Lung (tissue), 12 donors: ENCODE measurements around the gene CFAP53. TPM values are rescaled to one million over a fixed set of nuclear protein-coding genes. Genes with fewer than 3 reads are reported as not detected.

Experiments
- ATAC-seq: fragments of 200-7000 bp; cut with Tn5 transposase; one replicate; pipeline ENCODE4 v1.9.1; 2020; ENCODE audit warnings: moderate number of reproducible peaks; ENCODE audit not compliant: insufficient read depth, low FRiP score
- DNase-seq, 3 donors: peaks; one replicate each; pipeline ENCODE4 v3.0.0-alpha.2; 2013 to 2017
- H3K27ac ChIP-seq, 2 donors: one replicate each; pipeline ENCODE4 v1.5.1; 2013; ENCODE audit warnings: mild to moderate bottlenecking in 2 of 2, moderate library complexity in 2 of 2, control low read depth in 1 of 2, inconsistent platforms in 1 of 2, low read depth in 1 of 2, low read length in 1 of 2
- H3K27me3 ChIP-seq, 3 donors: one replicate each; pipeline ENCODE4 v1.5.1; 2013; ENCODE audit warnings: low read length in 2 of 3; ENCODE audit not compliant: control insufficient read depth in 3 of 3, insufficient read depth in 3 of 3
- H3K36me3 ChIP-seq, 4 donors: one replicate each; pipeline ENCODE4 v1.5.1; 2013; ENCODE audit warnings: low read length in 4 of 4, mild to moderate bottlenecking in 1 of 4, moderate library complexity in 1 of 4; ENCODE audit not compliant: control insufficient read depth in 4 of 4, insufficient read depth in 4 of 4
- H3K4me1 ChIP-seq, 5 donors: one replicate each; pipeline ENCODE4 v1.5.1; 2013; ENCODE audit warnings: low read length in 5 of 5, mild to moderate bottlenecking in 2 of 5, moderate library complexity in 1 of 5; ENCODE audit not compliant: control insufficient read depth in 5 of 5, insufficient read depth in 5 of 5
- H3K4me3 ChIP-seq: one replicate; pipeline ENCODE4 v1.5.1; 2013; ENCODE audit warnings: mild to moderate bottlenecking, control low read depth, moderate library complexity
- H3K9ac ChIP-seq, 2 donors: one replicate each; pipeline ENCODE4 v1.5.1; 2013; ENCODE audit warnings: low read length in 2 of 2, control low read depth in 1 of 2; ENCODE audit not compliant: insufficient read depth in 1 of 2
- H3K9me3 ChIP-seq, 4 donors: one replicate each; pipeline ENCODE4 v1.5.1; 2013; ENCODE audit warnings: low read length in 3 of 4, mild to moderate bottlenecking in 1 of 4, moderate library complexity in 1 of 4; ENCODE audit not compliant: control insufficient read depth in 4 of 4, insufficient read depth in 3 of 4
- WGBS, 2 donors: extraction: QIAGEN DNeasy Blood & Tissue Kit; methylation state at CpG; one replicate each; pipeline ENCODE4 v1.1.7; 2013; 5-methylcytosine and 5-hydroxymethylcytosine counted together
- polyA plus RNA-seq, 2 donors: library from polyadenylated mRNA; stranded (reverse); fragments of 200-250 nt; gene quantifications; one replicate each; pipeline ENCODE4 v1.2.1, GENCODE V29; 2013
- total RNA-seq, 2 donors: library from RNA; depleted of rRNA in 1 of 2; stranded (reverse); fragments of >200 nt in 1 of 2; gene quantifications; one replicate each; pipeline ENCODE4 v1.2.1, GENCODE V29; 2014 to 2021
- TF ChIP-seq, protein P1 (sequence below): IDR thresholded peaks from 2 replicates; pipeline ENCODE4 v1.5.1; 2012; ENCODE audit warnings: mild to moderate bottlenecking; ENCODE audit errors: control extremely low read depth, extremely low read depth
- donor health status: control.
- donor health status: control.
- donor health status: Bipolar disorder and iron deficiency.
- donor health status: healthy.
- donor health status: DM: yes; HTN: yes; CAD: no.

The CFAP53 gene
- total and polyA plus RNA-seq, 4 donors: 5.0 to 7.1 (median 5.5) TPM

DNA sequence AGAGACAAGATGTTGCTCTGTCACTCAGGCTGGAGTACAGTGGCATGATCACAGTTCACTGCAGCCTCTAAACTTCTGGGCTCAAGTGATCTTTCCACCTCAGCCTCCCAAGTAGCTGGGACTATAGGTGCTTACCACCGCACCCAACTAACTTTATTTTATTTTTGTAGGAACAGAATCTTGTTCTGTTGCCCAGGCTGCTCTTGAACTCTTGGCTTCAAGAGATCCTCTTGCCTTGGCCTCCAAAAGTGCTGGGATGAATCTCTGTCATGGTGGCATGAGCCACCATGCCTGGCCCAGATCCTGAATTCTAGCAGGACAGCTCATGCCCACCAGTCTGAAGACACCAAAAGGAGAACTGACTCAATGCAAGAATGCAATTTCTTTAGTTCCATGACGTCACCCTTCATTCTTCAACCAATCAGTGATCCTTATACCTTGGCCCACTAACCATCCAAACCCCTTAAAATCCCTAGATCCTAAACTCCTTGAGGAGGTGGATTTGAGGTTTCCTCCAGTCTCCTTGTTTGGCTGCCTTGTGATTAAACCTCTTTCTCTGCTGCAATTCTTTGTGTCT is 46.8 kb upstream of the CFAP53 start:
- no peak for ATAC-seq
- no peak overlapping the region for H3K27ac ChIP-seq
- 85 to 87% methylated on average over 2 of the region's 2 CpGs for WGBS, 2 donors

GRCh38 chr18:50312296-50313030 is 46.2 kb upstream of the CFAP53 start:
- ATAC-seq (no peak), DNase-seq (no peak)
- H3K9me3 ChIP-seq: no peaks in the 10 kb centered on the region
- peaks cover 0 to 4% (median 0%) of the 10 kb centered on the region in 3 donors for H3K27me3 ChIP-seq
- no peaks in the 10 kb centered on the region for H3K36me3 ChIP-seq
- no peak overlapping the region for H3K27ac ChIP-seq
- TF ChIP-seq, protein P1, sequence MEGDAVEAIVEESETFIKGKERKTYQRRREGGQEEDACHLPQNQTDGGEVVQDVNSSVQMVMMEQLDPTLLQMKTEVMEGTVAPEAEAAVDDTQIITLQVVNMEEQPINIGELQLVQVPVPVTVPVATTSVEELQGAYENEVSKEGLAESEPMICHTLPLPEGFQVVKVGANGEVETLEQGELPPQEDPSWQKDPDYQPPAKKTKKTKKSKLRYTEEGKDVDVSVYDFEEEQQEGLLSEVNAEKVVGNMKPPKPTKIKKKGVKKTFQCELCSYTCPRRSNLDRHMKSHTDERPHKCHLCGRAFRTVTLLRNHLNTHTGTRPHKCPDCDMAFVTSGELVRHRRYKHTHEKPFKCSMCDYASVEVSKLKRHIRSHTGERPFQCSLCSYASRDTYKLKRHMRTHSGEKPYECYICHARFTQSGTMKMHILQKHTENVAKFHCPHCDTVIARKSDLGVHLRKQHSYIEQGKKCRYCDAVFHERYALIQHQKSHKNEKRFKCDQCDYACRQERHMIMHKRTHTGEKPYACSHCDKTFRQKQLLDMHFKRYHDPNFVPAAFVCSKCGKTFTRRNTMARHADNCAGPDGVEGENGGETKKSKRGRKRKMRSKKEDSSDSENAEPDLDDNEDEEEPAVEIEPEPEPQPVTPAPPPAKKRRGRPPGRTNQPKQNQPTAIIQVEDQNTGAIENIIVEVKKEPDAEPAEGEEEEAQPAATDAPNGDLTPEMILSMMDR: no peak
- no peak overlapping the region for H3K4me3 ChIP-seq
- WGBS, 2 donors: 82 to 86% methylated on average over 7 of the region's 7 CpGs
- H3K4me1 ChIP-seq: peaks cover 0 to 3% (median 0%) of the 10 kb centered on the region in 5 donors
- H3K9ac ChIP-seq: no peak overlapping the region

More for the DNA sequence above, 46.8 kb upstream of the CFAP53 start:
- H3K4me1 ChIP-seq: peaks cover 0 to 1% (median 0%) of the 10 kb centered on the region in 5 donors
- H3K9ac ChIP-seq: no peak overlapping the region
- TF ChIP-seq, protein P1: no peak
- no peaks in the 10 kb centered on the region for H3K9me3 ChIP-seq
- H3K27me3 ChIP-seq: peaks cover 0 to 4% (median 0%) of the 10 kb centered on the region in 3 donors
- DNase-seq: no peak
- no peaks in the 10 kb centered on the region for H3K36me3 ChIP-seq
- no peak overlapping the region for H3K4me3 ChIP-seq

GRCh38 chr18:50311650-50312049 is 45.4 kb upstream of the CFAP53 start:
- no peak overlapping the region for H3K27ac ChIP-seq
- no peak for ATAC-seq

More at GRCh38 chr18:50311650-50312049, 45.4 kb upstream of the CFAP53 start:
- Histone ChIP-seq H3K36me3 (no peaks in the 10 kb centered on the region), H3K4me3 (no peak overlapping the region), H3K9ac (no peak overlapping the region), H3K9me3 (no peaks in the 10 kb centered on the region), H3K27me3 (peaks cover 0 to 4% (median 0%) of the 10 kb centered on the region in 3 donors), H3K4me1 (peaks cover 0 to 3% (median 3%) of the 10 kb centered on the region in 5 donors)
- 71 to 89% methylated on average over 3 of the region's 3 CpGs for WGBS, 2 donors
- no peak for DNase-seq
- TF ChIP-seq, protein P1: no peak
